Activated T-helper 1 cell treated with anti-CD3 and anti-CD28 coated beads, Interleukin-12 subunit alpha, Interleukin-12 subunit beta, Interleukin-2, Interleukin-4 antibody, amounts not matched to agents 30 ng/mL and 10 ng/mL and 1 ng/mL, durations not matched to agents 14 hours and 24 hours and 36 hours (primary cell): ENCODE data around the gene HRG. TPM values are rescaled to one million over a fixed set of nuclear protein-coding genes. Genes with fewer than 3 reads are reported as not detected.
A peak's percentile ranks its signal among the peaks of the same experiment; 100 is the strongest.
"Not testable (repeated sequence)": the region's sequence is repeated elsewhere in the genome, so short reads cannot be mapped to it uniquely, and the experiment has no call there.

ENCODE experiments used
- DNase-seq: peaks from one replicate; pipeline ENCODE4 v3.0.0; 2021; ENCODE audit warnings: low spot score
- H3K27ac Mint-ChIP-seq: one replicate; pipeline ENCODE4 v1.8.0; 2021; ENCODE audit warnings: mild to moderate bottlenecking, mixed read lengths
- H3K27me3 Mint-ChIP-seq: one replicate; pipeline ENCODE4 v1.8.0; 2022; ENCODE audit warnings: mild to moderate bottlenecking, moderate library complexity, mixed read lengths; ENCODE audit not compliant: insufficient read depth
- H3K36me3 Mint-ChIP-seq: one replicate; pipeline ENCODE4 v1.8.0; 2021; ENCODE audit warnings: low read depth, mixed read lengths
- H3K4me1 Mint-ChIP-seq: one replicate; pipeline ENCODE4 v1.8.0; 2021; ENCODE audit warnings: low read depth, mixed read lengths
- H3K4me3 Mint-ChIP-seq: one replicate; pipeline ENCODE4 v1.8.0; 2021; ENCODE audit warnings: mild to moderate bottlenecking, moderate library complexity, mixed read lengths
- H3K9me3 Mint-ChIP-seq: one replicate; pipeline ENCODE4 v1.8.0; 2021; ENCODE audit warnings: mixed read lengths
- intact Hi-C: fragments of 100-400 bp; cut with micrococcal nuclease; formaldehyde crosslinking; loops from one replicate; pipeline ENCODE4 v1.15.1; 2024
- total RNA-seq: library from RNA; stranded (reverse); gene quantifications from 2 replicates; pipeline ENCODE4 v1.2.3, GENCODE V29; 2022

The HRG gene
- total RNA-seq, 1 donor from 2014 or later = not detected

DNA sequence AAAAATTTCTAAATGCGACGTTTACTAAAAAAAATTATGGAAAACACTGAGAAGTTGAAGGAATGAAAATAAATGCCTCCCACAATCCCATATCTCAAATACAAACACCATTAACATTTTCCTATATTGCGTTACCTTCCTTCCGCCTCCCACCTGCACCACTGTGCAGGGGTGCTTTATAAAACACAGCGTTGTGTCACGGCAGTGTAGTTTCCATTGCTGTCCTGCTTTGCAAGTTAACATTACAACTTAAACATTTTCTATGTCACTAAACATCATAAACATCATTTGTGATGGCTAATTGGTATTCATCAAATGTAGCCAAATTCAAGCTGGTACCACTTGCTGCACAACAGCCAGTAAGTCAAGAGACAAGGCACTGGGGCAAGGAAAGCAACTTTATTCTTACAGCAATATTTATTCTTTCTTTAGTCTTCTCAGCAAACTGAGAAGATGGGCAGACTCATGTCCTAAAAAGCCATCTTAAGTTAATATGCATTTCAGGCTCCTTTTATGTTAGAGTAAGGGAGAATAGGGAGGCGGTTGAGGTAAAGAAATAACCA, 37.9 kb upstream of the HRG start:
- Mint-ChIP-seq H3K9me3 (no peaks in the 10 kb centered on the region), H3K27ac (no peak overlapping the region), H3K36me3 (no peaks in the 10 kb centered on the region), H3K4me1 (no peaks in the 10 kb centered on the region), H3K4me3 (no peak overlapping the region), H3K27me3 (peaks cover 17% of the 10 kb centered on the region)
- DNase-seq = no peak
- intact Hi-C loops = no loop called here

DNA sequence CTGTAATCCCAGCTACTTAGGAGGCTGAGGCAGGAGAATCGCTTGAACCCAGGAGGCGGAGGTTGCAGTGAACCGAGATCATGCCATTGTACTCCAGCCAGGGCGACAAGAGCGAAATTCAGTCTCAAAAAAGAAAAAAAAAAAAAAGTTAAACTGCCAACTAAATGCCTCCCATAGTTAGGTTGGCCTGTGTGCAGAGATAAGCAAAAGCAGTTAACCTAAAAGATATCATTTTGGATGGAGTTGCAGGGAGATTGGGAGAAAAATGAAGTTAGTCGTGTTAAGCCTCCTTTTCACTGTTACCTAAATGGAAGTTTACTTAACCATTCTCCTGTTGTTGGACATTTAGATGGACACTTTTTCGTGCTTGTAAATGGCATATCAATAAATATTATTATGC, 37.1 kb upstream of the HRG start:
- no peak for DNase-seq
- Mint-ChIP-seq H3K4me1 (no peaks in the 10 kb centered on the region), H3K36me3 (no peaks in the 10 kb centered on the region), H3K9me3 (no peaks in the 10 kb centered on the region), H3K27me3 (peaks cover 14% of the 10 kb centered on the region), H3K27ac (no peak overlapping the region), H3K4me3 (no peak overlapping the region)
- intact Hi-C loops = no loop called here

DNA sequence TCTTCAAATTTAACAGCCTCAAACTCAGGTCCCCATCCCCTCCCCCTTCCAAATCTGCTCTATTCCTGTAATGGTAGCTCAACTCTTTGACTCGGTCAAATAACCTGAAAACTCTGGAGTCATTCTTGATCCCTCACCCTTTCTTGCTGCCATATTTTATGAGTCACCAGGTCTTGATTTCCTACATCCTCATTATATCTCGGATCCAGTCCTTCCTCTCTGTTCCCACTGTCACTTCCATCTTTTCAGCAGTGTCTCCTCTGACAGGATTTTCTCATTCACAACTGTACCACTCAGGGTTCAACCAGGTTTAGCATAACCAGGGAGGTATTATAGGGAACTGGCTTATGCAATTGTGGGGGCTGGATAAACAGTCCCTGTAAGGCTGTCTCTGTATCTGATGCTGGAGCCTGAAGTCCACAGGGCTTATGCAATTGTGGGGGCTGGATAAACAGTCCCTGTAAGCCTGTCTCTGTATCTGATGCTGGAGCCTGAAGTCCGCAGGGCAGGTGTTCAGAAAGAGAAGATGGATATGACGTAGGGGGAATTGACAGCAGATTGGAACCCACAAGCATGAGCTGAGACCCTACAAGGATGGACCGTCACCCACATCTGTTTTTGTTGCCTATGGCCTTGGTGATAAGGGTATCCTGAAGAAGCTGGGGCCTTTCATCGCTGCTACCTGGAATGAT, 34.7 kb upstream of the HRG start:
- Mint-ChIP-seq H3K4me1 (no peaks in the 10 kb centered on the region), H3K36me3 (no peaks in the 10 kb centered on the region), H3K9me3 (no peaks in the 10 kb centered on the region), H3K4me3 (no peak overlapping the region), H3K27ac (no peak overlapping the region), H3K27me3 (peaks cover 18% of the 10 kb centered on the region)
- intact Hi-C loops = no loop called here
- no peak for DNase-seq

DNA sequence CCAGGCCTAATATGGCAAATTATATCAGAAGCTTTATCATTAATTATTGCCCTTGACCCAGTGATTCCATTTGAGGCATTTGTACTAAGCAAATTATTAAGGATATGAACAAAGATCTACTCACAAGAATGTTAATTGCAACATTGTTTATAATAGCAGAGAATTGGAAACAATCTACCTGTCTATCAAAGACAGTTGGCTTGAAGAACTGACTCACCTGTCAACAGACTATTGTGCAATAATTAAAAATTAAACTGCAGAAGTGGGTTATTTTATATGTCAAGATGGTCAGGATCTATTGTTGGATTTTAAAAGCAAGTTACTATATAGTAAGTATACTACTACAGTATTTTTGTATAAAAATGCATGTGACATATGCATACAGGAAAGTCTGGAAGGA, 32.3 kb upstream of the HRG start:
- Mint-ChIP-seq H3K36me3 (no peaks in the 10 kb centered on the region), H3K27ac (no peak overlapping the region), H3K27me3 (peaks cover 24% of the 10 kb centered on the region), H3K4me3 (no peak overlapping the region), H3K9me3 (no peaks in the 10 kb centered on the region), H3K4me1 (no peaks in the 10 kb centered on the region)
- DNase-seq = no peak
- intact Hi-C loops = no loop called here

DNA sequence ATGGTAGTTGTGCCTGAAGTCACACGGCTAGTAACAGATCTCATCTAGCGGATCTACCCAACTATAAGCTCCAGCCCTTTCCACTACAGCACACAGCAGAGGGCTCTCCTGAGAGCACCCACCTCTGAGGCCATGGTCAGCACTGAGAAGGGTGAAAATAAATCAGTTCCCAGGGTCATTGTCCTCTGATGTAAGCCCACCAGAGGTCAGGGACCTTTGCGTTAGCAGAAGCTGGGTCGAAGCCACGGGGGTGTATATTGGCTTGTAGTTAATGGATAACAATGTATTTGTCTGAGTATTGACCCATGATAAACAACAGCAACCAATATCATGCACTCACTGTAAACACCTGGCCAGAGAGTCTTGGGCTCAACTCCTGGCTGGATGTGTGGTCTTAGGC, 31.6 kb upstream of the HRG start:
- not testable (repeated sequence) for DNase-seq, H3K4me3 Mint-ChIP-seq, H3K36me3 Mint-ChIP-seq, H3K4me1 Mint-ChIP-seq, H3K27ac Mint-ChIP-seq, H3K9me3 Mint-ChIP-seq
- intact Hi-C loops = loop anchor here (2.0 kb wide), 1 partner anchor 19 kb away; no protein-coding TSS in a partner anchor
- H3K27me3 Mint-ChIP-seq = peaks cover 24% of the 10 kb centered on the region

DNA sequence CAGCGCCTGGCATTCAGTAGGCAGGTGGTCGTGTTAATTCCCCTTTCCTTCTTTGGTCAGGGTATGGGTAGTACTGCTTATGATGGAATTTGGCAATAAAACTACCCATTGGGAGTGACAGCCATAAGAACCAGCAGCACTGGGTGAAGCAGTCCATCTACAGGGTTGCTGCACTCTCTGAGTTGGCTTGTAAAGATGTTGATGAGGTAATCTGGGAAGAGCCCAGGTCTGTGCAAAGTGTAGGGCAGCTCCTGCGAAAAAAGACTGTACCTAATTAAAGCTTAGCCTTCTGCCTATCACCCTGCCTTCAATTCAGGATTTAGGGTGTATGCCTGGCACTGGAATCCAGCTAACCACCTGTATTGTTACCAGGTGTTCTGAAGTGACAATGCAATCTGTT, 30.3 kb upstream of the HRG start:
- H3K4me3 Mint-ChIP-seq = no peak overlapping the region
- intact Hi-C loops = loop anchor here (2.0 kb wide), 1 partner anchor 17 kb away; no protein-coding TSS in a partner anchor
- H3K36me3 Mint-ChIP-seq = no peaks in the 10 kb centered on the region
- peaks cover 19% of the 10 kb centered on the region for H3K27me3 Mint-ChIP-seq
- no peak overlapping the region for H3K27ac Mint-ChIP-seq
- peaks cover under 1% of the 10 kb centered on the region for H3K4me1 Mint-ChIP-seq
- peaks cover 3% of the 10 kb centered on the region for H3K9me3 Mint-ChIP-seq
- DNase-seq = no peak

DNA sequence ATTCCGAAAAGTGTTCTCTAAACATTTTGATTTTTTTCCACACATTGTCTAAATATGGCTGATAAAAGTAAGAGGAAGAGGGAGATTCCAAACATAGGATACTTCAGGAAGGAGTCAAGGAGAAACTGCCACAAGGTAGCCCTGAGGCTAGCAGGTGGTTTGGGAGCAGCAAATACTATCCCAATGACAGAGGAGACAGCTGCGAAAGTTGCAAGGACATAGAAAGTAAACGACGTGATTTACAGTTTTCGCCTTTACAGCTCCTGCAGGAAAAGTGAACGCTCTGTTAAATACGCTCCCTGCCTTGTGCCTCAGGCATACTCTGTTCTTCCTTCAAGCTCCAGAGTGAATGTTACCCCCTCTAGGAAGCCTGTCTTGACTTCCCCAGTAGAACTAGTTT, 29.3 kb upstream of the HRG start:
- peaks cover 3% of the 10 kb centered on the region for H3K9me3 Mint-ChIP-seq
- H3K27ac Mint-ChIP-seq = no peak overlapping the region
- peaks cover 11% of the 10 kb centered on the region for H3K4me1 Mint-ChIP-seq
- no peaks in the 10 kb centered on the region for H3K36me3 Mint-ChIP-seq
- intact Hi-C loops = no loop called here
- peaks cover 16% of the 10 kb centered on the region for H3K27me3 Mint-ChIP-seq
- H3K4me3 Mint-ChIP-seq = no peak overlapping the region
- DNase-seq = no peak

DNA sequence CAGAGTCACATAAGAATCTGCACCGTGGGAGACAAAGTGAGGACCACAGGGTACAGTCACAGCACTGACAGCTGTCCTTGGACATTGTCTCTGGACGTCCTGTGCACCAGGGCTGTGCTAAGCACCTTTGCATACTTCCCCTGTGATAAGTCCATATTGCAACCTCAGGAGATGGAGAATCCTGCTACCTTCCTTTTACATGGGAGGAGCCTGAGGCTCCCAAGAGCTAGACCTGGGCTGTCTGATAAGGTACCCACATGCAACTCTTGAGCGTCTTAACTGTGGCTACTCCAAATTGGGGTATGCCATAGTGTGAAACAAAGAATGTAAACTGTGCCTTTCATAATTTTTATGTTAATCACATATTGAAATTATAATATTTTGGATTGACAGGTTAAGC, 28.1 kb upstream of the HRG start:
- H3K9me3 Mint-ChIP-seq = peaks cover 3% of the 10 kb centered on the region
- DNase-seq = no peak
- H3K27ac Mint-ChIP-seq = no peak overlapping the region
- intact Hi-C loops = no loop called here
- no peak overlapping the region for H3K4me3 Mint-ChIP-seq
- peaks cover 22% of the 10 kb centered on the region for H3K4me1 Mint-ChIP-seq
- H3K27me3 Mint-ChIP-seq = peaks cover 16% of the 10 kb centered on the region
- H3K36me3 Mint-ChIP-seq = no peaks in the 10 kb centered on the region

DNA sequence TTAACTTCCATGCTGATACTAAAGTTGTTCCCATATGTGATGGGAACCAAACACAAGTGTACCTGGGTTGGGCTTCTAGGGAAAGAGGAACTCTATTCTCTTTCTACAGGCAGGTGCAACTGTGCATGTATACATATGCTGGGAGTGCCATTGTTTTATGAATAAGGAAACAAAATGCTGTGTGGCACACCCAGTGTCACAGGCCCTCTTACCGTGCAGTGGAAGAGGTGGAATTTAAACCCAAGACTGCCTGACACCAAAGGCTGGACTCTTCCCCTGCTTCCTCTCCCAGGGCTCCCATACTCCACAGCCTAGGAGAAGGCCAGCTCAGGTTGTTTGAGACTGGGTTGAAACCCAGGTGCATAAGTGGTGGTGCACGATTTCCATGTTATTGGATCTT, 27.6 kb upstream of the HRG start:
- Mint-ChIP-seq H3K36me3 (no peaks in the 10 kb centered on the region), H3K27me3 (peaks cover 16% of the 10 kb centered on the region), H3K9me3 (peaks cover 3% of the 10 kb centered on the region), H3K27ac (no peak overlapping the region), H3K4me1 (peaks cover 28% of the 10 kb centered on the region), H3K4me3 (no peak overlapping the region)
- no peak for DNase-seq
- intact Hi-C loops = no loop called here

DNA sequence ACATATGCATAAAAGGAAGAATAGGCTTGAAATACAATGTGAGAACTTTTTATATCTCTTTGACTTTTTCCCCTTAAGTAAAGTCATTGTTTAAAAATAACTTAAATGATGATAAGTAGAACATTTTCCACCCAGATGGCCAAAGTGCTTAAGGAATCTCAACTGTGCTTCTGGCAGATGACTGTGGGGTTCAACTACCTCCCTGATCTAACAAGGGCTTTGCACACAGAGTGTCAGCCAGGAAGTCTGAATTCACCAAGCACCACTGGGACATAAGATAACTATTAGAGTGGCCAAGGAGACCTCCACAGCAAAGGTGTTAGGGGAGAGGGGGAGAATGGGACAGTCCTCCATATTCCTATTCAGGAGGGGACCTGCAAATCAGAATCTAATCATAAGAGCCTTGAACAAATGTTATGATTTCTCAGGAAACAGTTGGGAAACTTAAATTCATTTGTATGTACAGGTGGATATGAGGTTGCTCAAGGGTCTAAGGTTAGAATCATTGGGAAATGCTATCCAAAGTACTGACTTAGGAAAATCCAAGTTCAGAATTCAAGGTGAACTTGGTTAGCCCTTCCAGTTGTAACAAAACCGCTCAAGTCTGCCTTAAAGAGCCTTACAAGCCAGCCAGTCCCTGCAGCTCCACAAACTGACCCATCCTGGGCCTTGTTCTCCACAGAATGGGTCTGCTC, 25.9 kb upstream of the HRG start, which contains the start of gene FETUB:
Gene FETUB, plus strand, starts transcription at position 622 of the 695 bp plus-strand sequence. Its CDS starts 62 bp downstream, at position 684.
- H3K9me3 Mint-ChIP-seq = peaks cover 3% of the 10 kb centered on the region
- no peak within 1 kb of the TSS for H3K27ac Mint-ChIP-seq
- intact Hi-C loops = loop anchor here (5.0 kb wide), 1 partner anchor 67 kb away; no protein-coding TSS in a partner anchor
- H3K4me1 Mint-ChIP-seq = peaks cover 45% of the 10 kb centered on the region
- H3K36me3 Mint-ChIP-seq = no peaks in the 10 kb centered on the region
- peaks cover 12% of the 10 kb centered on the region for H3K27me3 Mint-ChIP-seq
- H3K4me3 Mint-ChIP-seq = no peak within 1 kb of the TSS
- DNase-seq = no peak

DNA sequence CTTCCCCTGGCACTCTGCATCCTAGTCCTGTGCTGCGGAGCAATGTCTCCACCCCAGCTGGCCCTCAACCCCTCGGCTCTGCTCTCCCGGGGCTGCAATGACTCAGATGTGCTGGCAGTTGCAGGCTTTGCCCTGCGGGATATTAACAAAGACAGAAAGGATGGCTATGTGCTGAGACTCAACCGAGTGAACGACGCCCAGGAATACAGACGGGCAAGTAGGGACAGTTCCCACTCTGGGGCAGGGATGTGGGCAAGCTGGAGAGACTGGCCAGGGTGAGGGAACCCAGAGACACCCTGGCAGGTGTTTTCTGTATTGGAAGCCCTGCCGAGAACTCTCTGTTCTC, 25.4 kb upstream of the HRG start:
- DNase-seq = no peak
- H3K4me1 Mint-ChIP-seq = peaks cover 45% of the 10 kb centered on the region
- peaks cover 12% of the 10 kb centered on the region for H3K27me3 Mint-ChIP-seq
- no peak overlapping the region for H3K4me3 Mint-ChIP-seq
- H3K27ac Mint-ChIP-seq = no peak overlapping the region
- H3K36me3 Mint-ChIP-seq = no peaks in the 10 kb centered on the region
- H3K9me3 Mint-ChIP-seq = peaks cover 3% of the 10 kb centered on the region
- intact Hi-C loops = loop anchor here (5.0 kb wide), 1 partner anchor 67 kb away; no protein-coding TSS in a partner anchor

DNA sequence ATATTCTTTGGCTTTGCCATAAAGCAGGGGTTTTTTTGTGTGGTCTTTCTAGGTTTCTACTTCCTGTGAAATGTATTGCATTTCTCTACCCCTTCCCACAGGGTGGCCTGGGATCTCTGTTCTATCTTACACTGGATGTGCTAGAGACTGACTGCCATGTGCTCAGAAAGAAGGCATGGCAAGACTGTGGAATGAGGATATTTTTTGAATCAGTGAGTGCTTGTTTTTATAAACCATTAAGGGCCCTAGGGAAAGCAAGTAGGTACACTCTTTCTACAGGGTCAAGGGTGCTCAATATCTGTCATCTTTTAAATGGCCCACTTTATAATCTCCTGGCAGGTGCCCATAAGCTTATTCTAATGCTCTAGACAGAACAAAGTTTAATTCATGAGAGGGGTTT, 24.9 kb upstream of the HRG start:
- Mint-ChIP-seq H3K4me3 (no peak overlapping the region), H3K36me3 (no peaks in the 10 kb centered on the region), H3K27me3 (peaks cover 12% of the 10 kb centered on the region), H3K27ac (no peak overlapping the region), H3K9me3 (peaks cover 3% of the 10 kb centered on the region), H3K4me1 (peaks cover 45% of the 10 kb centered on the region)
- intact Hi-C loops = loop anchor here (5.0 kb wide), 1 partner anchor 66 kb away; no protein-coding TSS in a partner anchor
- no peak for DNase-seq

DNA sequence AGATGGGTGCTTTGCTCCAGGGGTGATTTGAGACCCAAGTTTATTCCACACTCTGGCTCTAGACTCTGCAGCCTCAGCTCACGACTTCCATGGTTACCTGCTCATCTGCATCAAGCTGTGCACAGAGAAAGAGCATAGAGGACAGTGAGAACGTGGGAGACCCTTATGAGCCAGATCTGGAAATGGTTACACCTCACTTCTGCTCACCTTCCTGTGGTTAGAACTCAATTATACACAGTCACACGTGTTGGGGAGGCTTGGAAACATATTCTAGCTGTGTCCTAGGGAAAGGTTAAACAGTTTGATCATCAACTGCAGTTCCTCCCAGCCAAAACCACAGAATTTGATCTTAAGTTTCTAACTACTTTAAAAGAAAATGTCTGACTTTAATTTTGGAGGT, 23.8 kb upstream of the HRG start:
- Mint-ChIP-seq H3K9me3 (peaks cover 3% of the 10 kb centered on the region), H3K4me3 (no peak overlapping the region), H3K36me3 (no peaks in the 10 kb centered on the region), H3K27ac (peak overlapping the region; percentile 21), H3K4me1 (peaks cover 50% of the 10 kb centered on the region), H3K27me3 (peaks cover 8% of the 10 kb centered on the region)
- intact Hi-C loops = loop anchor here (2.0 to 5.0 kb wide), 2 partner anchors 65 to 141 kb away; partner anchors contain the start of gene EIF4A2
- no peak for DNase-seq
